HTERT RPE-1 (cell line): Measurements from ENCODE around the gene SLC37A1.

ENCODE experiments used
- in situ Hi-C: fragments of 300-500 bp; cut with MboI; formaldehyde crosslinking; loops from 4 replicates; pipeline ENCODE4 v1.14.3; 2020; ENCODE audit warnings: low sequenced_read_pairs

The SLC37A1 gene

GRCh38 chr21:42525676-42526378 lies 12.2 kb downstream of the SLC37A1 start:
- in situ Hi-C loops, result no loop called here

- in situ Hi-C loops, result no loop called here
These were observed 12.7 kb downstream of the SLC37A1 start for GRCh38 chr21:42526379-42526727.

- in situ Hi-C loops, result no loop called here
These were observed 13.5 kb downstream of the SLC37A1 start for GRCh38 chr21:42527127-42527488.

- in situ Hi-C loops, result no loop called here
These were observed 14.0 kb downstream of the SLC37A1 start for GRCh38 chr21:42527489-42528158.

GRCh38 chr21:42530167-42530518 lies 16.5 kb downstream of the SLC37A1 start:
- in situ Hi-C loops, result no loop called here

- in situ Hi-C loops, result no loop called here
These were observed 18.1 kb downstream of the SLC37A1 start for GRCh38 chr21:42531771-42532170.

- in situ Hi-C loops, result no loop called here
These were observed 19.0 kb downstream of the SLC37A1 start for GRCh38 chr21:42532466-42533181.

- in situ Hi-C loops, result no loop called here
These were observed 19.8 kb downstream of the SLC37A1 start for GRCh38 chr21:42533306-42533962.

- in situ Hi-C loops, result no loop called here
These were observed 20.3 kb downstream of the SLC37A1 start for GRCh38 chr21:42533963-42534355.

GRCh38 chr21:42534421-42535378 lies 21.0 kb downstream of the SLC37A1 start:
- in situ Hi-C loops, result no loop called here

GRCh38 chr21:42535602-42536171 lies 22.0 kb downstream of the SLC37A1 start:
- in situ Hi-C loops, result no loop called here

GRCh38 chr21:42536601-42537000 lies 22.9 kb downstream of the SLC37A1 start:
- in situ Hi-C loops, result no loop called here

GRCh38 chr21:42537106-42537742 lies 23.6 kb downstream of the SLC37A1 start:
- in situ Hi-C loops, result no loop called here

- in situ Hi-C loops, result no loop called here
These were observed 25.0 kb downstream of the SLC37A1 start for GRCh38 chr21:42538479-42539275.

GRCh38 chr21:42539342-42539741 lies 25.7 kb downstream of the SLC37A1 start:
- in situ Hi-C loops, result no loop called here

GRCh38 chr21:42539931-42540343 lies 26.3 kb downstream of the SLC37A1 start:
- in situ Hi-C loops, result no loop called here

GRCh38 chr21:42540396-42540795 lies 26.7 kb downstream of the SLC37A1 start:
- in situ Hi-C loops, result no loop called here

- in situ Hi-C loops, result no loop called here
These were observed 27.5 kb downstream of the SLC37A1 start for GRCh38 chr21:42541174-42541573.

- in situ Hi-C loops, result no loop called here
These were observed 28.0 kb downstream of the SLC37A1 start for GRCh38 chr21:42541618-42542017.
